HG02938 (cell line): ENCODE data around the gene SVIP.

Source experiments
- ATAC-seq: cut with Tn5 transposase; IDR thresholded peaks from one replicate; pipeline ENCODE4 v1.9.1; 2021; ENCODE audit warnings: mild to moderate bottlenecking, moderate library complexity; ENCODE audit not compliant: unreplicated experiment

SVIP gene, protein sequence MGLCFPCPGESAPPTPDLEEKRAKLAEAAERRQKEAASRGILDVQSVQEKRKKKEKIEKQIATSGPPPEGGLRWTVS

DNA sequence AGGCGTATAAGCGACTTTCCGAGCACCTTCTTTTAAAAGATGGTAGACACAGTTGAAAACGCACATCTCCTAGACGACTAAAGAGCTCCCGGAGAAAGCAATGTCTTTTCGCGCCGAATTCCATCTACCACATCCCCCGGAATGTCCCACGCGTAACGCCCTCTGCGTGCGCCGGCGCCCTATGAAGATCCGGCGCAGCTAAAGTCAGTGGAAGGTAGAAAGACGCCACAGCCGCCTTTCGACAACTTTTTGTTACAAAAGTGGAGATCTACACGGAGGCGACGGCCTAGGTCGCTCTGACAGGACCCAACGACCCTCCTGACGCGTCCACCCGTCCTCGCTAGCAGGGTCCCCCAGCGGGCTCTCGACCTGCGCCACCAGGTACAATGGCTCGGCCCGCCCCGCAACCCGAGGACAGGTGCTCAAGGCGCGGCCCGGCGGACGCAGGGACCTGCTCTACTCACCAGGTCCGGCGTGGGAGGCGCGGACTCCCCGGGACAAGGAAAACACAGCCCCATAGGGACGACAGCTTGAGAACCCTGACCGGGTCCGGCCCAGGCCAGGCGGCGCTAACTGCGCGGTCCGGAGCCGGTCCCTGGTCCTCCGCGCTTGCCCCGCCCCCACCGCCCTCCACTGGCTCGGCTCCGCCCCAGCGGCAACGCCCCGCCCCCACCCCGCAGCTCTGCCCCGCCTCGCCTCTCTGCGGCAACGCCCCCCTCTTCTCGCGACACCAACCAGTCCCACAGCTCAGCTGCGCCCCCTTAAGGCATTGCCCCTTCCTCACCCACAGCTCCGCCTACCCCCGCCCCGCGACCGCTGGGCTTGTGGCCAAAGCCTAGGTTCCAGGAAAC is at the start of gene SVIP:
Gene SVIP, minus strand, starts transcription at position 571 of the 851 bp plus-strand sequence. Its CDS starts 53 bp downstream, at position 518.
- peak; percentile 89 for ATAC-seq

DNA sequence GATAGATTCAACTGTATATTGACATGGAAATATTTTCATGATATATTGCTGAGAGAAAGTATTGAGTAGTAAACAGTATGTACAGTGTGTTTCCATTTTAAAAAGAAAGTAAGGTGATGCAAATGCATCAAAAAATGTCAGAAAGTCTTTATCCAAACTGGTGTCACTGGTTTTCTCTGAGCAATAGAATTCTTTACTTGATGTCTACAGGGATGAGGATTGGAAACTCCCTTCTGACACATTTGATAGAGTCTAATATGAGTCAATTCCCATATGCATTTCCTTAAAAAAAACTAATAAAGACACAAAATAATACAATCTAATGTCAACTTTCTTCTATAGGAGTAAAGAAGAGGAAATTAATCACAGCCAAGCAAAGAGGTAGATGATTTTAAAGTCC is 49.0 kb upstream of the SVIP start:
- ATAC-seq: no peak

DNA sequence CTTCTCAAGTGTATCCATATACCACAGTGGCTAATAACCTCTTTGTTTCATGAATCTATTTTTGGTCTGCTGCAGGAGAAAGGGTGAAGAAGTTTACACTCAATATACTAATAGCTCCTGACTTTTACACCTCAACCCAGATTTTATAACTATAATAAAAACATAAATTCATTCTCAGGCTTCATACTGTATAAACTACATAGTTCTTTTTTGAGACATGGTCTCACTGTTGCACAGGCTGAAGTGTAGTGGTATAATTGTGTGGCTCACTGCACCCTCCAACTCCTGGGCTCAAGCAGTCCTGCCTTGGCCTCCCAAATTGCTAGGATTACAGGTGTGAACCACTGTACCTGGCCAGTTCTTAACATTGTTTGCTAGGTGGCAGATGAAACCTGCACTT is 48.4 kb upstream of the SVIP start:
- ATAC-seq: no peak

DNA sequence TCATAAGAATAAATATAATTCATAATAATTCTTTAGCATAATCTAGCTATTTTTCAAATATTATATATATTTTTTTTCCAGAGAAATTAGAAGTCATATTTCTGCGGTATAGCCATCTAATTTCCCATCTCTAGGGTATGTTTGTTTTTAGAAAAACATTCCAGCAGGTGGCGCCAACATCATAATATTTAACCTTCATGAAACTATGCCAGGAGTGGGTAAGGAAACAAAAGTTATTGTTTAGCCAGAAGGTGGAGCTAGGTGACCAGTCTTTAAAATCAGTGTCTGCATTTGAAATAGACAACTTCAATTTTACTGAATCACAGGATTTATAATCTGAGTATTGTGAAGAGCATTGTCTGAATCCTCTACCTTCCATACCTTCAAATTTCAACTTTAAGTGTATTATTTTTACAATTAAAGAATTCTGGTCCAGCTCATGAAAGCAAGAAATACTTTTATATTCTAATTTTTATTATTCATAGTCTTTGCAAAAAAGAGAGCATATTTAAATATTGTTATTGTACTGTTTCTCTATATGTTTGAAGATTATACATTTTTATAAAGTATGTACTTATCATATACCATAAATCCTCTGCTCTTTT is 46.4 kb upstream of the SVIP start:
- peak; percentile 96 for ATAC-seq

DNA sequence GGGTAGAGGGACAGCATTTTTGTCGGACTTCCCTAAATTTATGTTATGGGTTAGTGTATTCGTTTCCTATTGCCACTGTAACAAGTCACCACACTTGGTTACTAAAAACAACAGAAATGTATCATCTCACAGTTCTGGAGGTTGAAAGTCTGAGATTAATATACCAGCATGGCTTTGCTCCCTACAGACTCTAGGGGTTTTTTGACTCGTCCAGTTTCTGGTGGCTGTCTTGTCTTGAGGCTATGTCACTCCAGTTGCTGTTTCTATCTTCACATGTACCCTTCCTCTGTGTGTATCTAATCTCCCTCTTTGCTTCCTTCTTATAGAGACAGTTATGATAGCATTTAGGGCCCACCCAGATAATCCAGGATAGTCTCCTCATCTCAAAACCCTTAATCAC is 39.7 kb upstream of the SVIP start:
- peak; percentile 79 for ATAC-seq

DNA sequence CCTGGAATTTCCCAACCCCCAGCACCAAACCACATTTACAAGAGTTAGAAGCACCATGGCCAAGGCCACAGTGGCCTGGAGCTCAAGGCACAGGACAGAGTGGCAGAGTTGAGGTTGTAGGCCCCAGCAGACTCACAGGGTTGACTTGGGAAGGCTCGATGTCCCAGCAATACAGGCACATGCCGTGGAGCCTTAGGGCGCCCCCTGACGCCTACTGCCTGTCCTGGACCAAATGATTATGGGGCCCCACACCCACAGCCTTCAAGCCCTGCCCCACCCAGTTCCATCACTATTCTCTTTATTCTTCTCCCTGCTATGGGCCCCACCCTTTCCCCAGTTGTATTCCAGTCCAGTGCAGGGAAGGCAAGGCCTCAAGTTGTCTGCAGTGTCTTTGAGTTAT is 30.6 kb upstream of the SVIP start, which contains the start of gene CCDC179:
Gene CCDC179, minus strand, starts transcription at position 234 of the 400 bp plus-strand sequence. Its CDS starts 53 bp downstream, at position 181.
- no peak for ATAC-seq

DNA sequence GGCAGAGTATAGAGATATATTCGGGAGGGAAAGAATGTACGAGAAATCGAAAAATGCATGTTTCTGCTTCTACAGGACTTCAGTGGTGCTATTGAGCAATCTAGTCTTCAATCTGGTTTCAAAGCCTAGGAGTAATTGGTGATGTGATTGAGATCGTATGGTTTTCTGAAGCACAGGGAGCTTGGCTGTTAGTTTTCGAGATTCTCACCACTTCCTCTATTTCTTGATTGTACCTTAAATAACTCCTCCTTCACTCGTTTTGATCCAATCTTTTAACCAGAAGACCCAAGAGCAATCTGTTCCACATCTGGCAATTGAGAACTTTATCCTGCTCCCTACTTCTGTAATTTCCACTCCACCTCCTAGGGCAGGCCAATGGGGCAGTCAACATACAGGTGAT is 30.2 kb upstream of the SVIP start:
- ATAC-seq: no peak

DNA sequence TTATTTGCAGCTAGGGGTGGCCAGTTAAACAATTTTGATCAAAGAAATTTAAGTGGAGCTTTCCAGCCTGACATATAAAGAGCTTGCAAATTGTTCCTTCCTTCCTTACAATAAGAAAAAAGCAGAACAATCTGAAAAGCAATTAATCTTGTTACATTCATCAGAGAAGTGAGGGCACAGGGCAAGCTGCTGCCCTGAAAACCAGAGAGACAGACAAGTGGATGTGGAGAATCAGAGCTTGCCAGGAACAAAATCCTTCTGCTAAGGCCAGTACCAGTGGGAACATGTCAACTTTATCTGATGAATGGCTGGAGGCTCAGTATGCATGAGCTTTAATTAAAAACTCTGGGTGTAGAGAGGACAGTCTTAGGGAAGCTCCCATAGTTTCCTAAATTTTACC is 21.9 kb upstream of the SVIP start:
- no peak for ATAC-seq

DNA sequence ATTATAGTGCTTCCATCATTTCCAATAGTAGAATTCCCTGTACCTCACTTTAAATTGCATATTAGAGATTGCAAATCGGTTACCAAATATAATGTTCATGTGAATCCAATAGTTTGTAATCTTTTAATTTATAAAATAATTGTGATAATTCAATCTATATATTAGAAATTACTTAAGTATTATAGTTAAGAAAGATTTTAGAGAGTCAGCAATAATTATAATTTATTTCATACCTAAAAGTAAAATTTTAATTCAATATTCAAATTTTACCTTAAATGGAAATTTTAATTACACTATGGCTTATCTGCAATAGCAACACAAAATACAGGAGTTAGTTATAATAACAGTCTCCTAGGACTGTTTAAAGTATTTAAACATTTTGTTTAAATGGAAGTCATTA is 17.1 kb upstream of the SVIP start:
- no peak for ATAC-seq

DNA sequence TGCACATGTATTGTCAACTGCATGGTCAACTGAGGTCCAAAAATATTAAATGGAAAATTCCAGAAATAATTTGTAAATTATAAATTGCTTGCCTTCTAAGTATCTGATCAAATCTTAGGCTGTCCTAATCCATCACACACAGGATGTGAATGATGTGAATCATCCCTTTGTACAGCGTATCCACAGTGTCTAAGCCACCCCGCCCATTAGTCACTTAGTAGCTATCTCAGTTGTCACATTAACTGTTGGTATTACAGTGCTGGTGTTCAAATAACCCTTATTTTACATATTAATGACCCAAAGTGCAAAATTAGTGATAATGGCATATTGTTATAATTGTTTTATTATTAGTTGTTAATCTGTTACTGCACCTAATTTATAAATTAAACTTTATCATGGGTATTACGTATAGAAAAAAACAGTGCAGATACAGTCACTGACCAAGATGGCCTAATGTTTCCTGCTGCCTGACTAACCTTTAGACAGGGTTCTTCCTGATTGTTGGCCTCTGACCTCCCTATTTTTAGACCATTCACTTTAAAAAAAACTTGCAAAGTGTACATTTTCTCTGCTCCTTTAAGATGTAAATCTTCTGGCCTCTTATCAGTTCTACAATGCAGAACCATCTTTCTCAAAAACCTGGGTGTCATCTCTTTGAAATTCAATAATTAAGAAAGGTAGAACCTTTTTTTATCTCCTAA is 2.9 kb upstream of the SVIP start:
- ATAC-seq: no peak

DNA sequence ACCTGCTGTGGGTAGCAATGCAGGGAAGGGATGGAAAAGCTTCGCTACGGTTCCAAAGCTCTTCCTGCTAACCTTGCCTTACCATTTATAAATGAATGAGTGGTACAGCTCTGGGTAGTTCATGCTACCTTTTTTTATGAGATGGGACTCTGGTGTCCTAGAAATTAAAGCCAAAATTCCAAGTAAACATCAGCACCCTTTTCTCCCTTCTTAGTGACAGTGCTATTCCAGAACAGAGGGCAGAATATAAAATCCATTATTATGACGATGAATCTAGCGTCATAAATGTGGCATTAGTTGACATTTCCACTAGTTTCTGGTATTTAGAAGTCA is 447 bp upstream of the SVIP start:
- ATAC-seq: no peak

DNA sequence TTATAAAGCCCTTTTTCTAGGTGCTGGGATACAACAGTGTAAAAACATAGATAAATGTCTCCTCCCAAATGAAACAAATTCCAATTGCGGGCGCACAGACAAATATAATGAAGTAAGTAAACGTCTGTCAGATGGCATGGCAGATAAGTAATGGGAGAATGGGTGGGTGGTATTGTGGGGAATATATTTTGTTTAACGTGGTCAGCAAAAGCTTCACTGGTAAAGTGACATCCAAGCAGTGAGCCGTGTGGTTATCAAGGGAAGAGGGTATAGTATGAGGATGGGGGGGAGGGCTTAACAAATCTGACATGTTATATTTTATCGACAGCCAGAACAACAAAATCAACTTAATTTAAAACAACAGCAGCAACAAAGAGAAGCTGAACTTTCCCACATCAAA is 1.2 kb downstream of the SVIP start:
- ATAC-seq: no peak

DNA sequence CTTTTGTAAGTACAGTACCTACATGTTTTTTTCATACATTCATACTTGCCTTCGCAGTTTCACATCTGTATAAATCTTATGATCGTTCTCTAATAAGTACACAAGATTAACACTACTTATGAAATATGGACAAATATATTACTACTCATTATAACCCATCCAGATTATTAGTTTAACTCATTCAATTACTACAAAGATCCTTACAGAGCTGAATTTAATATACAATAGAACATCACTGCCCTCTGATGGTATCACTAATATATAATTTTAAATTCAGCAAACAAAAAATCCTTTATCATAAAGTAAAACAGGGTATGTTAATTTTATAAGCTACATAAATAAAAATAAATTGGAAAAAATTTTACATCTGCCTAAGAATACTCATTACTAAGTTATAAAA is 7.4 kb downstream of the SVIP start:
- ATAC-seq: no peak

DNA sequence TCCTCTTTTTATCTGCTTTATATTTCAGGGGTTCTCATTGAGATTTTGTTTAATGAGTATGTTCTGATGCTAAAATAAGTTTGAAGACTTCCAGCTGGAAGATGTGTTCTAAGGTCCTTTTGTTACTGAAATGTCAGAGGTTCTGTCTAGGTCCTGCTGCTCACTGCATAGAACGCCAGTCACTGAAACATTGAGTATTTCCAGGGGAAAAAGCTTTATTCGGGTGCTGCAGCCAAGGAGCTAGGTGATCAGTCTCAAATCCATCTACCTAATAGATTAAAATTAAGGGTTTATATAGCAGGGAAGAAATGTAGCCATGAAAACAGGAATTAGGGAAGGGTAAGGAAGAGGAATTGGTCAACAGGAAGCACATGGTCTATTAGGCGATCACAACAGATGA is 19.7 kb downstream of the SVIP start:
- ATAC-seq: no peak

DNA sequence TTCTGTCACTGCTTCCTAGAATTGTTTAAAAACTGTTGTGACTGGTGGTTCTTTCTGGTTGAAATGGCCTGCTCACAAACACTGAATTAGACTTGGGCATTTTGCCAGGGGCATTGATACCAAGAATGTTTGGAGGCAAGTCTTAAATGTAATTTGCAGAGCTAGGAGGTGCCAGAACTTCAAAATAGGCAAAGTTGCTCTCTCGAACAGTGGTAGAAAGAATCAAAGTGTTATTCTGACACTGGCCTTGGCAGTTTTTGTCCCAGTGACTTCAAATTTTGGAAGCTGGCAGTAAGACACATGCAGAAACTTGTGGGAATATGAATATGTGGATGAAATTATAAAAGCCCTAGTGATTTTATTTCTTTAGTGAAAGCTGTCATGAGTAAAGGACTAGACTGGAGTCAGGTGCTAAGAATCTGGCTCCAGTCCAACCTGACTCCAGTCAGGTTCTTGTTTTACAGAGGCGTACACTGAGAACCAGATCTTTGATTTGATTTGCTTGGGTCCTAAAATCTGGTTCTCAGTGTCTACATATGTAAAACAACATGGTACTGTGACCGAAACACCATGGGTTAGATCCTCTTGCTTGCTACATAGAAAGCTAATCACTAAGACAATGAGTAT is 20.9 kb downstream of the SVIP start:
- ATAC-seq: peak; percentile 25

DNA sequence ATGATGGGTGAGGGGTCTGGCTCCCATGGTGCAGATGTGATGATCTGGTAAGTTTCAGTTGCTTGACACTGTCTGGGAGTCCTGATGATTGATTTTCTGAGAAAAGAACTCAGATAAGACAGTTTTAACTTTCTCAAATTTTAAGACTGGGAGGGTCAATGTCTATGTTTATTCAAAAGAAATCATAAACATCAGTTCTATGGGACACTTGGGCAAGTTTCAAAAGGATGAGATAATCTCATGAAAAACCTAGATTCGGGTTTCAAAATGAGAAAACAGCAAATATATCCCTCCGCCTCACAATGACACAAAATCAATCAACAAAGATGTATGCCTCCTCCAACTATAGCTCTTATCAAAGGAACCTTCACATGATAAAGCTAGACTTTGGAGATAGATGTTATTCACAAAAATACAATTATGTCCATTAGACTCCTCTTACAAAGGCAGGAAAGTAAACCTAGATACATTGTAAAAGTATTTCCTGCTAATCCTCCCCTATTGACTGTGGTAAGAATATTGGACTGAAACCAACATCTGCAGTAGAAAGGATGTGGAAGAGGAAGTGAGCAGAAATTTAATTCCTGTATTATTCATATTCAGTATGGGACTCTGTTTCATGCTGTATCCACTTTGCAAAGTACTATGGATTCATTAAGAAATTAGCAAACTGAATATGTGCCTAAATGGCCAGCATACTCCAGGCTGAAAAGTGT is 21.6 kb downstream of the SVIP start:
- ATAC-seq: peak; percentile 98

DNA sequence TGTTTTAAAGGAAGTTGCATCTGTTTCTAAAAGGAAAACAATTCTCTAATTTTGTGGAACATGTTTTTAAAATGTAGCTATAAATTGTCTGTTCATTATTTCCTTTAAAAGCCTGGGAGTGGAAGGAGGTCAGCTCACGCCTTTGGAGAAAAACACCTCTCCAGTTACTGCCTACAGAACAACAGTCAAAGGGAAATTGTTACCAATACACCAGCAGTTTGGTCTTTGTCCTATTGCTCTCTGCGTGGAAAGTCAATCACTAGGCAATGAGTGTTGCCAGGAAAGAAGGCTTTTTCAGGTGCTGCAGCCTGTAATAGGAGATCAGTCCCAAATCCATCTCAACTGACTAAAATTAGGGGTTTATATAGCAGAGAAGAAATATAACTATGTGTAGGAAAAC is 22.2 kb downstream of the SVIP start:
- ATAC-seq: no peak

DNA sequence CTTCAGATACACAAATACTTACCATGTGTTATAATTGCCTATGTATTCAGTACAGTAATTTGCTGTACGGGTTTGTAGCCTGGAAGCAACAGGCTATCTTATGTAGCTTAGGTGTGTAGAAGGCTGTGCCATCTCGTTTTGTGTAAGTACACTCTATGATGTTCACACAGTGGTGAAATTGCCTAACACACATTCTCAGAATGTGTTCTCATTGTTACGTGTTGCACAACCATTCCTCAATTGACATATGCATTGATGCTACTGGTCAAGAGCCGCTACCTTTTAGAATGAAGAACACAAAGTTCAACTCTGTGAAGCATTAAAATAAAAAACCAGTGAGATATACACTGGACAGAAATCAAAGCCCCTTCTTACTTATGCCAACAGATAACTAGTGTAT is 26.7 kb downstream of the SVIP start:
- no peak for ATAC-seq

DNA sequence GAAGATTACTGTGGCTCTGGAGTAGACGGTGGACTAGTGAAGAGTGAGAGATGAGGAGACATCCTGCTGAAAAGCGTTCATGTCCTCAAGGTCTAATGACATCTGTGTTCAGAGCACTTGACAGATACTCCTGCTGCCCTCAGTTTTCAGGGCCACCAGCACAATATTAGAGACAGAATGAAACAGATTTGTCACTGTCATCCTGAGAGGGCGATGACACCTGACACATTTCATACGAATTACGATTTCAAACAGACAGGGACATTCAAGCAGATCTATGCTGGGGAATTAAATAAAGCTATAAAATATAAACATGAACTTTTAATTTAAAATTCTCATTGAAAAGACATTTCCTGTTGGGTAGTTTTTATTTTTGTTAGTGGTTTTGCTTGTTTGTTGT is 29.1 kb downstream of the SVIP start:
- no peak for ATAC-seq

DNA sequence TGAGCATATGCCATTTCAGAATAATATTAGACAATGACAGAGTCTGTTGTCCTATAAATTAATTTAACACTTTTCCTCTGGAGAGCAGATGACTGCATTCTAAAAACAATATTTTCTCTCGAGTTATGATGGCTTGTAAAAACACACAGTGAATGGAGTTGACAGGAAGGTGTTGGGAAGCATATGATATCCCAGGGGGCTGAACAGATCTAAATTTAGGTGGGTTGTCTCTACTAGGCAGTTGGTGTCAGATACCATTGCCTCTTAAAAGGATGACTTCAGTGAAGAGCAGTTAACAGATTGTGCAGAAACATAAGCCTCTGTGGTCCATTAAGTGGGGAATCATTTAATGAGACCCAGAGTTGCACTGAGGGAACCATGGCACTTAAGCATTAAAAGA is 30.7 kb downstream of the SVIP start:
- no peak for ATAC-seq

DNA sequence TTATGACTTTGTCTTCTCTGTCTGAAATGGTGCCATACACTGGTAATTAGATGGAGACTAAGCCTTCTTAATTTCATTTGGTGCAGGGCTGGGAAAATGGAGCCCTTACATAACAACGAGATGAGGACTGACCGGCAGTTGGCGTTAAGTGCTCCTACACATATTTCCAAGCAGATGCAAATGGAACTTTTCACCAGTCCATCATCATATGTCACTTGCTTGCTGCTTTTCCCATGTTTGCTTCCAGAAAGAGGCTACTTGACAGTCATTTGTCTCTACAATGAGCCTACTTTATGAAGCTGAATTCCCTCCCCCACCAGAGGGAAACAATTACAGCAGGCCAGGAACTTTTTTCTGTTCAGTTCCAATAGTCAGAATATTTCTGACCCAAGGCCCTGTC is 32.6 kb downstream of the SVIP start:
- no peak for ATAC-seq
